Measurements from ENCODE around the gene CDC7. TPM values are rescaled to one million over a fixed set of nuclear protein-coding genes. Genes with fewer than 3 reads are reported as not detected.

The CDC7 gene
- total and polyA plus RNA-seq, 9 of the 15 experiments (the other 6 are each of a cell fraction or from before 2014, with no cell fraction given), result 22.3 to 66.8 (median 44.2) TPM

GRCh38 chr1:91500756-91501522, at the start of gene CDC7 (continued):
- TF ChIP-seq AFF4 (CRISPR knock-in tag; IDR thresholded peaks at IDR 0.05) (peak; percentile 78; the same call in 1 of the 2 replicates), HLTF (IDR thresholded peaks at IDR 0.05) (0 out of 2 replicates have a peak, but pooled peaks have one; percentile 52), ZBTB33 (CRISPR knock-in tag; IDR thresholded peaks at IDR 0.05) (peak; percentile 40), NFE2L1 (tag; IDR thresholded peaks at IDR 0.05; ENCODE audit: borderline replicate concordance, low read depth) (no peak), CTCFL (IDR thresholded peaks at IDR 0.05; ENCODE audit: borderline replicate concordance, insufficient read depth, low read depth, low read length, poor library complexity, severe bottlenecking) (no peak), KAT8 (IDR thresholded peaks at IDR 0.05; ENCODE audit: low read depth) (no peak), ZNF561 (CRISPR knock-in tag; conservative IDR thresholded peaks at IDR 0.05) (no peak), ATF6 (CRISPR knock-in tag; IDR thresholded peaks at IDR 0.05) (peak; percentile 67; the same call in 1 of the 2 replicates), ELF2 (CRISPR knock-in tag; IDR thresholded peaks at IDR 0.05) (peak; percentile 13; the same call in 1 of the 2 replicates), ERF (CRISPR knock-in tag; IDR thresholded peaks at IDR 0.05) (0 out of 2 replicates have a peak, but pooled peaks have one; percentile 59), ZNF146 (CRISPR knock-in tag; IDR thresholded peaks at IDR 0.05; ENCODE audit: unreplicated experiment) (no peak), EWSR1 (IDR thresholded peaks at IDR 0.05; ENCODE audit: borderline replicate concordance, low read depth, partially characterized antibody) (no peak), NFE2 (IDR thresholded peaks at IDR 0.05; ENCODE audit: low read depth) (no peak), ETV5 (CRISPR knock-in tag; IDR thresholded peaks at IDR 0.05; ENCODE audit: low read depth) (peak; percentile 73), HEY1 (CRISPR knock-in tag; IDR thresholded peaks at IDR 0.05; ENCODE audit: borderline replicate concordance) (no peak)
